PC-9 (cell line): ENCODE results near the gene HOXC10.

Source experiments
- EZH2 ChIP-seq: fragments of 200-600 bp; sonication (generic); IDR thresholded peaks from 2 replicates; pipeline ENCODE4 v1.8.0; 2017; ENCODE audit warnings: antibody characterized with exemption, low read depth
- TF ChIP-seq, protein P1 (sequence below): fragments of 200-600 bp; sonication (generic); conservative IDR thresholded peaks from 2 replicates; pipeline ENCODE4 v1.6.1; 2017; ENCODE audit warnings: mixed run types, antibody characterized with exemption, mild to moderate bottlenecking, moderate library complexity

DNA sequence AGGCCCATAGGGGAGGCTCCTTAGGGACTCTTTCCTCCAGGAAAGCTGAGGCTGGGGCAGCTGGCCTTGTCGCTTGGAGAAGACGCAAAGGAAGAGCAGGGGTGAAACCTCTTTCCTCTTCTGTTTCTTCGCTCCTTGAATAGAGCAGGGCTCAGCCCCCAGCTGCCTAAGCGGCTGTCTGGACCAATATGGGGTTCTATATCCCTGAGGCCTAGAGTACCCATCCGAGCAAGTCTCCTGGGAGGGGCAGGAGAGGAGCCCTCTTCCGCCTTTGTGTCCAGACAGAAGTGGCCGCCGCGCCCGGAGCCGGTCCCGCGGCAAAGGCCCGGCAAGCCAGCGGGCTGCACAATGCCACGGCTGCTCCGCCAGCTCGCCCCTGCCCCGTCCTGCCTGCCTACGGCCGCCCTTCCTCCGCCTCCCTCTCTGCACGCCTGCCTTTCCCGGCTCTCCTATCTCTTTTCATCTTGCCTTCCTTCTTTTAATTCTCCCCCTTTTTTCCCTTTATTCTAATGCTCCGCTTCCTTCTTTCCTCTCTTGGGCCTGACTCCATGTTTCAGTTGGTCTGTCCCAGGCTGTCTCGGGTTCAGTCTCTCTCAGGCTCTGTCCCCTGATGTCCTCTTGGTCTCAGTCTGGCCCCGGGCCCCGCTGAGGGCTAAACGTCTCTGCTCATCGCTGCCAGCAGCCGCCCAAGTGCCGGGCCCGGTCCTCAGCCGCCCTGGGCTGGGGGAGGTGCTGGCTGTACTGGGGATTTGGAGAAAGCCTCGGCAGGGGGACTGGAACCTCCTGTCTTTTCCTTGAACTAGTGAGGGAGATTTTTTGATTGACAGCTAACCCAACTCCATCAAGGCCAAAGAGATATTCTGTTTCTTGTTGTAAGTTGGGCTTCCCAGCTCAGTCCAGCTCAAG is 12.5 kb downstream of the HOXC10 start:
- TF ChIP-seq, protein P1, sequence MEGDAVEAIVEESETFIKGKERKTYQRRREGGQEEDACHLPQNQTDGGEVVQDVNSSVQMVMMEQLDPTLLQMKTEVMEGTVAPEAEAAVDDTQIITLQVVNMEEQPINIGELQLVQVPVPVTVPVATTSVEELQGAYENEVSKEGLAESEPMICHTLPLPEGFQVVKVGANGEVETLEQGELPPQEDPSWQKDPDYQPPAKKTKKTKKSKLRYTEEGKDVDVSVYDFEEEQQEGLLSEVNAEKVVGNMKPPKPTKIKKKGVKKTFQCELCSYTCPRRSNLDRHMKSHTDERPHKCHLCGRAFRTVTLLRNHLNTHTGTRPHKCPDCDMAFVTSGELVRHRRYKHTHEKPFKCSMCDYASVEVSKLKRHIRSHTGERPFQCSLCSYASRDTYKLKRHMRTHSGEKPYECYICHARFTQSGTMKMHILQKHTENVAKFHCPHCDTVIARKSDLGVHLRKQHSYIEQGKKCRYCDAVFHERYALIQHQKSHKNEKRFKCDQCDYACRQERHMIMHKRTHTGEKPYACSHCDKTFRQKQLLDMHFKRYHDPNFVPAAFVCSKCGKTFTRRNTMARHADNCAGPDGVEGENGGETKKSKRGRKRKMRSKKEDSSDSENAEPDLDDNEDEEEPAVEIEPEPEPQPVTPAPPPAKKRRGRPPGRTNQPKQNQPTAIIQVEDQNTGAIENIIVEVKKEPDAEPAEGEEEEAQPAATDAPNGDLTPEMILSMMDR, result no peak
- TF ChIP-seq EZH2, result no peak
